Measurements from ENCODE around the gene SLIT1. TPM values are rescaled to one million over a fixed set of nuclear protein-coding genes. Genes with fewer than 3 reads are reported as not detected.

Gene SLIT1
- total RNA-seq, 1 donor from 2014 or later = 25.5 TPM

DNA sequence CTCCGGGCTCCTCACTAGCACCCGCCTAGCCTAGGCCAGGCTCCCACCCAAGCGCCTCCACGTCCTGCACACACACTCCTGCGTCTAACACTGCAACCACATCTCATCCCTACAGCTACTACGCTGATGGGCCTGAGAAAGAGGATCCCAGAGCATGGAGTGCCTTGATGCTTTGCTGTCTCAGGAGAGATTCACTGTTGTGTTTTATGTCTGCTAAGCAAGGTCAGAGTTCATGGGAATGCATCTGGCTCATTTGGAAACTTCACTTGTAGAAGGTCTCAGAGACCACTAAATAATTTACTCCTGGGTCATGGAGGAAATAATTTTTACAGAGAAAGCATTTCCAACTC is 88.7 kb downstream of the SLIT1 start:
- Mint-ChIP-seq H3K9me3 (ENCODE audit: low read depth) (no peaks in the 10 kb centered on the region), H3K27me3 (peaks cover 19% of the 10 kb centered on the region), H3K36me3 (ENCODE audit: insufficient read depth) (no peaks in the 10 kb centered on the region), H3K4me1 (ENCODE audit: low read depth) (peaks cover 6% of the 10 kb centered on the region), H3K4me3 (ENCODE audit: low read depth) (no peak overlapping the region), H3K27ac (no peak overlapping the region)
- DNase-seq (ENCODE audit: low spot score, unreplicated experiment) = no peak
- TF ChIP-seq, protein P1, sequence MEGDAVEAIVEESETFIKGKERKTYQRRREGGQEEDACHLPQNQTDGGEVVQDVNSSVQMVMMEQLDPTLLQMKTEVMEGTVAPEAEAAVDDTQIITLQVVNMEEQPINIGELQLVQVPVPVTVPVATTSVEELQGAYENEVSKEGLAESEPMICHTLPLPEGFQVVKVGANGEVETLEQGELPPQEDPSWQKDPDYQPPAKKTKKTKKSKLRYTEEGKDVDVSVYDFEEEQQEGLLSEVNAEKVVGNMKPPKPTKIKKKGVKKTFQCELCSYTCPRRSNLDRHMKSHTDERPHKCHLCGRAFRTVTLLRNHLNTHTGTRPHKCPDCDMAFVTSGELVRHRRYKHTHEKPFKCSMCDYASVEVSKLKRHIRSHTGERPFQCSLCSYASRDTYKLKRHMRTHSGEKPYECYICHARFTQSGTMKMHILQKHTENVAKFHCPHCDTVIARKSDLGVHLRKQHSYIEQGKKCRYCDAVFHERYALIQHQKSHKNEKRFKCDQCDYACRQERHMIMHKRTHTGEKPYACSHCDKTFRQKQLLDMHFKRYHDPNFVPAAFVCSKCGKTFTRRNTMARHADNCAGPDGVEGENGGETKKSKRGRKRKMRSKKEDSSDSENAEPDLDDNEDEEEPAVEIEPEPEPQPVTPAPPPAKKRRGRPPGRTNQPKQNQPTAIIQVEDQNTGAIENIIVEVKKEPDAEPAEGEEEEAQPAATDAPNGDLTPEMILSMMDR (IDR thresholded peaks at IDR 0.05; ENCODE audit: unreplicated experiment) = no peak

DNA sequence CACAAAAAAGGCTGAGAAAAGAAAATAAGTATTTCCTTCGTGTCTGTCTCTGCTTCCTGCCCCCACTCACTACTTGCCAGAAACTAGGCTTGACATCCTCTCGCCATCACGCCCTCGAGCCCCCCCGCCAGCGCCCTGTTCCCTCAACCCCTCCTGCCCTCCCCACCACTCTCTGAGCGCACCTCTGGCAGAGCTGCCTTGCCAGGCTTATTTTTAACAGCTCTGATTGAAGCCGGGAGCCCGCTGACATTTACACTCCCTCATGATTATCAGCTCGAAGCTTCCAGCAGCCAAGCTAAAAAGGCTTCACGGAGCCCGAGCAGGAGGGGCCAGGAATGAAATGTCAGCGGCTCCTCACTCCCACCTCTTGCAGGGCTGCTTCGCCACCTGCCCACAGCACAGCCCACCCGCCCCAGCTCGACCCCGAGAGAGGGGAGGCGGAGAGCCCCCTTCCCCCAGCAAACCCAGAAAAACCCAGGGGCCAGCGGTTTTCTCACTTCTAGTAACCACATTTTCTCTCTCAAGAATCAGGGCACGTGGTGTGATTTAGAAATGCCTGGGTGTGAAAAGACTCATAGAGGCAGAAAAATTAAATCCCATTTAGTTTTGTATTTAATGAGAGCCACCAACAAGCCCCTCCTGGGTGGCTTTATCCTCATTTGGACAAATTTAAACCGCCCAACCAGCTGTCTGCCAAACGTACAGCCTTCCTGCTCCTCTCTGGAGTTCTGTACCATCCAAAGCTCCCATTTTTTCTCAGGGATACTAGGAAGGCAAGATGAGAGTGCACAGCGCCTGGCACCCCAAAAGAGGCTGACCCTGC is 89.3 kb downstream of the SLIT1 start:
- DNase-seq (ENCODE audit: low spot score, unreplicated experiment) = no peak
- TF ChIP-seq, protein P1 (IDR thresholded peaks at IDR 0.05; ENCODE audit: unreplicated experiment) = no peak
- H3K4me1 Mint-ChIP-seq (ENCODE audit: low read depth) = peaks cover 6% of the 10 kb centered on the region
- H3K27ac Mint-ChIP-seq = peak overlapping the region; percentile 10
- H3K4me3 Mint-ChIP-seq (ENCODE audit: low read depth) = no peak overlapping the region
- H3K27me3 Mint-ChIP-seq = peaks cover 22% of the 10 kb centered on the region
- no peaks in the 10 kb centered on the region for H3K9me3 Mint-ChIP-seq (ENCODE audit: low read depth)
- no peaks in the 10 kb centered on the region for H3K36me3 Mint-ChIP-seq (ENCODE audit: insufficient read depth)

GRCh38 chr10:97095701-97096260 is 90.0 kb downstream of the SLIT1 start:
- Mint-ChIP-seq H3K9me3 (ENCODE audit: low read depth) (no peaks in the 10 kb centered on the region), H3K27me3 (peaks cover 27% of the 10 kb centered on the region), H3K4me3 (ENCODE audit: low read depth) (no peak overlapping the region), H3K36me3 (ENCODE audit: insufficient read depth) (no peaks in the 10 kb centered on the region), H3K27ac (peak overlapping the region; percentile 10), H3K4me1 (ENCODE audit: low read depth) (peaks cover 6% of the 10 kb centered on the region)
- no peak for DNase-seq (ENCODE audit: low spot score, unreplicated experiment)
- TF ChIP-seq, protein P1 (IDR thresholded peaks at IDR 0.05; ENCODE audit: unreplicated experiment) = no peak

DNA sequence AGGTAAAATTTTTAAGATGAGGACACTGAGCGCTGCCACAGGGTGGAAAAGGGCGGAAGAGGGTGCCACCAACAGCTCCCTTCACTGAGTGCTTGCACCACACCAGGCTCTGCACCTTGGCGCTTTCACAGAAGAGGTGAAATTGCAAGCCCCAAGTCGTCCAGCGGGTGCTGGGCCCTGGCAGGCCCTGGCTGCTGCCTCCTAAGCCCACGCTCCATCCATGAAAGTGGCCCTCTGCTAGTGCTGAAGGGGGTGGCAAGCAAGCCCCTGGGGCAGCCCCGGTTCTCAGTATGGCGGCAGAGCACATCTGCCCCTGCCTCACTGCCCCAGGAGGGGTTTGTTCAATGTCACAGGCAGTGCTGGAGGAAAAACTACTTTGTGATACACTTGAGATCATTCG is 95.1 kb downstream of the SLIT1 start:
- Mint-ChIP-seq H3K4me1 (ENCODE audit: low read depth) (no peaks in the 10 kb centered on the region), H3K27me3 (peaks cover 35% of the 10 kb centered on the region), H3K36me3 (ENCODE audit: insufficient read depth) (peaks cover 6% of the 10 kb centered on the region), H3K9me3 (ENCODE audit: low read depth) (no peaks in the 10 kb centered on the region), H3K27ac (no peak overlapping the region), H3K4me3 (ENCODE audit: low read depth) (no peak overlapping the region)
- TF ChIP-seq, protein P1 (IDR thresholded peaks at IDR 0.05; ENCODE audit: unreplicated experiment) = no peak
- no peak for DNase-seq (ENCODE audit: low spot score, unreplicated experiment)

- DNase-seq (ENCODE audit: low spot score, unreplicated experiment) = no peak
- H3K27me3 Mint-ChIP-seq = peaks cover 35% of the 10 kb centered on the region
- H3K4me1 Mint-ChIP-seq (ENCODE audit: low read depth) = no peaks in the 10 kb centered on the region
- H3K36me3 Mint-ChIP-seq (ENCODE audit: insufficient read depth) = peaks cover 6% of the 10 kb centered on the region
- TF ChIP-seq, protein P1 (IDR thresholded peaks at IDR 0.05; ENCODE audit: unreplicated experiment) = no peak
- H3K9me3 Mint-ChIP-seq (ENCODE audit: low read depth) = no peaks in the 10 kb centered on the region
- H3K4me3 Mint-ChIP-seq (ENCODE audit: low read depth) = no peak overlapping the region
- no peak overlapping the region for H3K27ac Mint-ChIP-seq
Measured at GRCh38 chr10:97090035-97090434, 95.7 kb downstream of the SLIT1 start.
